HEK293T (cell line): Measurements from ENCODE around the gene PDZD2.
A peak's percentile ranks its signal among the peaks of the same experiment; 100 is the strongest.
"Not testable (repeated sequence)": the region's sequence is repeated elsewhere in the genome, so short reads cannot be mapped to it uniquely, and the experiment has no call there.

Experiments used
- CTCF ChIA-PET: fragments of 350-600 bp; formaldehyde crosslinking; extraction: SDS; loops from one replicate; lab custom pipeline; 2021; ENCODE audit warnings: antibody characterized with exemption, inconsistent platforms; lab: Yijun Ruan, JAX
- POLR2A ChIA-PET: fragments of 350-600 bp; formaldehyde crosslinking; extraction: SDS; loops from one replicate; lab custom pipeline; 2020; ENCODE audit warnings: antibody characterized with exemption, inconsistent platforms; lab: Yijun Ruan, JAX
- DNase-seq: peaks from one replicate; pipeline ENCODE4 v3.0.0; 2012; ENCODE audit warnings: mixed read lengths; ENCODE audit errors: extremely low spot score
- ARNT ChIP-seq: fragments of 450-650 bp; IDR thresholded peaks from 2 replicates; pipeline ENCODE4 v1.6.1; 2017; ENCODE audit warnings: mild to moderate bottlenecking
- BHLHE40 ChIP-seq: fragments of 450-650 bp; IDR thresholded peaks from 2 replicates; pipeline ENCODE4 v1.6.1; 2016; ENCODE audit warnings: mild to moderate bottlenecking, moderate library complexity, borderline replicate concordance
- CTBP1 ChIP-seq: fragments of 450-650 bp; IDR thresholded peaks from 2 replicates; pipeline ENCODE4 v1.6.1; 2016; ENCODE audit warnings: borderline replicate concordance
- ELF4 ChIP-seq: fragments of 450-650 bp; IDR thresholded peaks from 2 replicates; pipeline ENCODE4 v1.6.1; 2017; ENCODE audit warnings: antibody characterized with exemption
- FOXA1 ChIP-seq: fragments of 450-650 bp; IDR thresholded peaks from 2 replicates; pipeline ENCODE4 v1.6.1; 2016; ENCODE audit warnings: mild to moderate bottlenecking
- FOXK2 ChIP-seq: fragments of 450-650 bp; IDR thresholded peaks from 2 replicates; pipeline ENCODE4 v1.6.1; 2016; ENCODE audit warnings: mild to moderate bottlenecking
- FOXM1 ChIP-seq: fragments of 450-650 bp; IDR thresholded peaks from 2 replicates; pipeline ENCODE4 v1.6.1; 2017; ENCODE audit warnings: mild to moderate bottlenecking, borderline replicate concordance
- HDGF ChIP-seq: fragments of 450-650 bp; IDR thresholded peaks from 2 replicates; pipeline ENCODE4 v1.6.1; 2017; ENCODE audit warnings: antibody characterized with exemption, borderline replicate concordance
- L3MBTL2 ChIP-seq: fragments of 450-650 bp; conservative IDR thresholded peaks from 2 replicates; pipeline ENCODE4 v1.6.1; 2016; ENCODE audit warnings: mild to moderate bottlenecking
- LEF1 ChIP-seq: fragments of 450-650 bp; IDR thresholded peaks from 2 replicates; pipeline ENCODE4 v1.6.1; 2017; ENCODE audit warnings: mild to moderate bottlenecking, borderline replicate concordance
- NFRKB ChIP-seq: fragments of 450-650 bp; IDR thresholded peaks from 2 replicates; pipeline ENCODE4 v1.6.1; 2016; ENCODE audit warnings: mild to moderate bottlenecking, moderate library complexity
- PKNOX1 ChIP-seq: fragments of 450-650 bp; IDR thresholded peaks from 2 replicates; pipeline ENCODE4 v1.6.1; 2016
- SP1 ChIP-seq: fragments of 450-650 bp; IDR thresholded peaks from 2 replicates; pipeline ENCODE4 v1.6.1; 2017
- SUZ12 ChIP-seq: fragments of 450-650 bp; IDR thresholded peaks from 2 replicates; pipeline ENCODE4 v1.6.1; 2016; ENCODE audit warnings: mild to moderate bottlenecking
- TARDBP ChIP-seq: fragments of 450-650 bp; IDR thresholded peaks from 2 replicates; pipeline ENCODE4 v1.6.1; 2016
- ZNF384 ChIP-seq: fragments of 450-650 bp; IDR thresholded peaks from 2 replicates; pipeline ENCODE4 v1.6.1; 2016

The PDZD2 gene

GRCh38 chr5:32074401-32074800, 435.5 kb downstream of the PDZD2 start:
- TF ChIP-seq SP1, result no peak
- TF ChIP-seq FOXK2, result no peak
- no peak for TF ChIP-seq FOXA1
- no peak for TF ChIP-seq SUZ12
- no peak for TF ChIP-seq ARNT
- TF ChIP-seq HDGF, result no peak
- no peak for TF ChIP-seq BHLHE40
- no peak for TF ChIP-seq FOXM1
- no peak for TF ChIP-seq ZNF384
- TF ChIP-seq TARDBP, result no peak
- no peak for DNase-seq
- ChIA-PET POLR2A (no interaction called here), CTCF (interaction anchor here (0.6 to 1.3 kb wide), 2 partner anchors 16 to 265 kb away, joined by 6 to 8 read pairs; no protein-coding TSS in a partner anchor)

- DNase-seq, result peak; percentile 42
- CTCF ChIA-PET, result interaction anchor here (0.6 to 1.6 kb wide), 14 partner anchors 8 to 275 kb away, joined by 3 to 28 read pairs (median 3); no protein-coding TSS in a partner anchor
- POLR2A ChIA-PET, result no interaction called here
- no peak for TF ChIP-seq ZNF384
- no peak for TF ChIP-seq BHLHE40
- TF ChIP-seq ARNT, result no peak
- TF ChIP-seq PKNOX1, result peak; percentile 43; the same call in 1 of the 2 replicates
- TF ChIP-seq CTBP1, result no peak
- TF ChIP-seq L3MBTL2, result no peak
- TF ChIP-seq FOXK2, result no peak
- TF ChIP-seq SUZ12, result no peak
Observed at GRCh38 chr5:32076699-32077695, 438.1 kb downstream of the PDZD2 start.

GRCh38 chr5:32078855-32079254, 439.9 kb downstream of the PDZD2 start:
- POLR2A ChIA-PET, CTCF ChIA-PET: not testable (repeated sequence)

GRCh38 chr5:32080565-32080964, 441.6 kb downstream of the PDZD2 start:
- CTCF ChIA-PET, DNase-seq, POLR2A ChIA-PET: not testable (repeated sequence)

More at GRCh38 chr5:32078855-32079254, 439.9 kb downstream of the PDZD2 start:
- not testable (repeated sequence) for DNase-seq

GRCh38 chr5:32082701-32083100, 443.8 kb downstream of the PDZD2 start:
- POLR2A ChIA-PET, result interaction anchor here (1.2 kb wide), 1 partner anchor 14 kb away, joined by 3 read pairs; no protein-coding TSS in a partner anchor

GRCh38 chr5:32083981-32084430, 445.1 kb downstream of the PDZD2 start:
- CTCF ChIA-PET, result no interaction called here
- POLR2A ChIA-PET, result no interaction called here
- no peak for DNase-seq
- TF ChIP-seq ARNT, result no peak
- TF ChIP-seq ZNF384, result no peak
- no peak for TF ChIP-seq ELF4
- no peak for TF ChIP-seq FOXK2

More at GRCh38 chr5:32082701-32083100, 443.8 kb downstream of the PDZD2 start:
- no peak for DNase-seq
- no peak for TF ChIP-seq FOXK2
- TF ChIP-seq PKNOX1, result no peak
- TF ChIP-seq CTBP1, result no peak
- TF ChIP-seq FOXA1, result no peak
- no peak for TF ChIP-seq NFRKB
- TF ChIP-seq ARNT, result no peak
- TF ChIP-seq L3MBTL2, result no peak
- no peak for TF ChIP-seq BHLHE40
- no peak for TF ChIP-seq SP1
- TF ChIP-seq FOXM1, result no peak
- no peak for TF ChIP-seq ELF4
- no peak for TF ChIP-seq HDGF
- no peak for TF ChIP-seq TARDBP
- TF ChIP-seq ZNF384, result no peak
- TF ChIP-seq SUZ12, result no peak
- no peak for TF ChIP-seq LEF1
- CTCF ChIA-PET, result no interaction called here
